Measurements from ENCODE around the gene DLG4.

DNA sequence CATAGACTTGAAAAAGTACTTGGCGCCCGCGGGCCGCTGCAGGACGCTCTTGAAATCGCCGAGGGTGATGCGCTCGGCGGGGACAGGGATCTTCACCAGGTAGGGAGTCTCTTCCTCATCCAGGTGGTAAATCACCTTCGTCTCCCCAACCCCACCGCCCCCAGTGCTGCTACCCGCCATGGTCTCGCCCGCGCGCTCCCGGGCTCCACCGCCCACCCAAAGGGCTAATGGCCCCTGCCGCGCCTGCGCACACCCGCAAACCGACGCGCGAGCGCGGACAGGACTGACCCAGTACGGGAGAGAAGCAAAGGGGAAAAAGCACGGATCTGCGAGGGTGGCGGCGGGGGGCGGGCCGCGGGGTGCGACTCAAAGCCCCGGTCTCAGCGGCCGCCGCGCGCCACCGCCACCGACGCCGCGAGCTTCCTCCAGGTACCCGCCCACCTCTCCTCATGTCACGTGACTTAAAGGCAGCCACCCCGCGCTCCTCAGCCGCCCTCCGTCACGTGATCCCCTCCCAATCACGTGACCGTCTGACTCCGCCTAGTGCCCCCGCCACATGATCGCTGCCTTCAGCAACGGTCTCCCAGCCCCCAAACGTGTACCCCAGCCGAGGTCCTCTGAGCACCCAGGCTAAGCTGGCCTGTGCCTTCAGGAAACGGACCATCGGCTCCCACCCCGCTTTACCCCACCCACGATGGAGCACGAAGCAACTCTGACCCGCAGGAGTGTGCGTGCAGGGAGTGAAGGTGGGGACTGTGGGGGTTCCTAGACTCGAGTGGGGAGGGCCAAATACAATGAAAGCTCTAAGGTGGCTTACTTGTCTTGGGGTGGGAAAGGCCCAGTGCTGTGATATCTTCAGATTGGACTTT is 14.7 kb upstream of the DLG4 start, which contains the start of gene DVL2:
- TF ChIP-seq POLR2A (IDR thresholded peaks at IDR 0.05) (peak; percentile 51 to 69), POLR2AphosphoS5 (IDR thresholded peaks at IDR 0.05) (peak; percentile 62 to 91 (median 88))
- TF ChIP-seq, protein P1, sequence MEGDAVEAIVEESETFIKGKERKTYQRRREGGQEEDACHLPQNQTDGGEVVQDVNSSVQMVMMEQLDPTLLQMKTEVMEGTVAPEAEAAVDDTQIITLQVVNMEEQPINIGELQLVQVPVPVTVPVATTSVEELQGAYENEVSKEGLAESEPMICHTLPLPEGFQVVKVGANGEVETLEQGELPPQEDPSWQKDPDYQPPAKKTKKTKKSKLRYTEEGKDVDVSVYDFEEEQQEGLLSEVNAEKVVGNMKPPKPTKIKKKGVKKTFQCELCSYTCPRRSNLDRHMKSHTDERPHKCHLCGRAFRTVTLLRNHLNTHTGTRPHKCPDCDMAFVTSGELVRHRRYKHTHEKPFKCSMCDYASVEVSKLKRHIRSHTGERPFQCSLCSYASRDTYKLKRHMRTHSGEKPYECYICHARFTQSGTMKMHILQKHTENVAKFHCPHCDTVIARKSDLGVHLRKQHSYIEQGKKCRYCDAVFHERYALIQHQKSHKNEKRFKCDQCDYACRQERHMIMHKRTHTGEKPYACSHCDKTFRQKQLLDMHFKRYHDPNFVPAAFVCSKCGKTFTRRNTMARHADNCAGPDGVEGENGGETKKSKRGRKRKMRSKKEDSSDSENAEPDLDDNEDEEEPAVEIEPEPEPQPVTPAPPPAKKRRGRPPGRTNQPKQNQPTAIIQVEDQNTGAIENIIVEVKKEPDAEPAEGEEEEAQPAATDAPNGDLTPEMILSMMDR (IDR thresholded peaks at IDR 0.05): no peak
